MM.1S (cell line): ENCODE results near the gene GSTT2B.

Experiments used
- CTCF ChIP-seq: fragments of 300-600 bp; sonication (generic); IDR thresholded peaks from 2 replicates; pipeline ENCODE4 v1.5.1; 2016; ENCODE audit warnings: antibody characterized with exemption, low read length, mixed read lengths
- EZH2 ChIP-seq: fragments of 300-600 bp; sonication (generic); optimal IDR thresholded peaks from 2 replicates; pipeline ENCODE3; 2017; ENCODE audit warnings: low read depth, mild to moderate bottlenecking, antibody characterized with exemption, low read length, mixed read lengths

- TF ChIP-seq CTCF: no peak
- TF ChIP-seq EZH2: no peak
These were observed 45.4 kb upstream of the GSTT2B start for GRCh38 chr22:24006207-24006913.
